Glutamatergic neuron (in vitro differentiated cells): Measurements from ENCODE around the gene POLE. TPM values are rescaled to one million over a fixed set of nuclear protein-coding genes. Genes with fewer than 3 reads are reported as not detected.

Source experiments
- DNase-seq: peaks from one replicate; pipeline ENCODE4 v3.0.0; 2022
- H3K27ac Mint-ChIP-seq: one replicate; pipeline ENCODE4 v1.8.0; 2020; ENCODE audit warnings: mild to moderate bottlenecking, mixed read lengths, inconsistent platforms; ENCODE audit not compliant: unreplicated experiment
- H3K27me3 Mint-ChIP-seq: one replicate; pipeline ENCODE4 v1.8.0; 2020; ENCODE audit warnings: mild to moderate bottlenecking, moderate library complexity, mixed read lengths, inconsistent platforms; ENCODE audit not compliant: unreplicated experiment
- H3K36me3 Mint-ChIP-seq: one replicate; pipeline ENCODE4 v1.8.0; 2020; ENCODE audit warnings: mild to moderate bottlenecking, mixed read lengths, inconsistent platforms; ENCODE audit not compliant: unreplicated experiment
- H3K4me1 Mint-ChIP-seq: one replicate; pipeline ENCODE4 v1.8.0; 2020; ENCODE audit warnings: mild to moderate bottlenecking, low read depth, mixed read lengths, inconsistent platforms; ENCODE audit not compliant: unreplicated experiment
- H3K4me3 Mint-ChIP-seq: one replicate; pipeline ENCODE4 v1.8.0; 2020; ENCODE audit warnings: mild to moderate bottlenecking, mixed read lengths, inconsistent platforms; ENCODE audit not compliant: unreplicated experiment
- H3K9me3 Mint-ChIP-seq: one replicate; pipeline ENCODE4 v1.8.0; 2020; ENCODE audit warnings: mild to moderate bottlenecking, moderate library complexity, mixed read lengths, inconsistent platforms; ENCODE audit not compliant: unreplicated experiment
- CTCF ChIP-seq: fragments of 200-600 bp; sonication (generic); IDR thresholded peaks from one replicate; pipeline ENCODE4 v1.5.0; 2021; ENCODE audit not compliant: partially characterized antibody, unreplicated experiment
- total RNA-seq: library from RNA; stranded (reverse); fragmentation: NEBNext Ultra II Directional; extraction: Animal tissue kit (Norgen Biotek cat#: 25700); gene quantifications from one replicate; pipeline ENCODE4 v1.2.1, GENCODE V29; 2021; ENCODE audit not compliant: unreplicated experiment

The POLE gene
- total RNA-seq, 1 donor from 2014 or later, result 38.6 TPM

- DNase-seq, result no peak
- peaks cover 3% of the 10 kb centered on the region for H3K9me3 Mint-ChIP-seq
- peaks cover 9% of the 10 kb centered on the region for H3K4me1 Mint-ChIP-seq
- TF ChIP-seq CTCF, result no peak
- H3K27ac Mint-ChIP-seq, result peak overlapping the region; percentile 14
- peak overlapping the region; percentile 81 for H3K4me3 Mint-ChIP-seq
- H3K36me3 Mint-ChIP-seq, result no peaks in the 10 kb centered on the region
- no peaks in the 10 kb centered on the region for H3K27me3 Mint-ChIP-seq
Measured at GRCh38 chr12:132690112-132690511, 3.0 kb upstream of the POLE start.

GRCh38 chr12:132689227-132689626 lies 2.1 kb upstream of the POLE start:
- Mint-ChIP-seq H3K9me3 (peaks cover 3% of the 10 kb centered on the region), H3K4me1 (peaks cover 9% of the 10 kb centered on the region), H3K27me3 (no peaks in the 10 kb centered on the region), H3K4me3 (peak overlapping the region; percentile 81), H3K27ac (no peak overlapping the region), H3K36me3 (no peaks in the 10 kb centered on the region)
- no peak for DNase-seq
- no peak for TF ChIP-seq CTCF

- H3K27ac Mint-ChIP-seq, result no peak overlapping the region
- no peak for TF ChIP-seq CTCF
- H3K27me3 Mint-ChIP-seq, result no peaks in the 10 kb centered on the region
- H3K4me3 Mint-ChIP-seq, result no peak overlapping the region
- peaks cover 5% of the 10 kb centered on the region for H3K9me3 Mint-ChIP-seq
- no peaks in the 10 kb centered on the region for H3K36me3 Mint-ChIP-seq
- peaks cover 7% of the 10 kb centered on the region for H3K4me1 Mint-ChIP-seq
- DNase-seq, result no peak
Measured at GRCh38 chr12:132686825-132687210, 324 bp downstream of the POLE start.

GRCh38 chr12:132685400-132685799 lies 1.7 kb downstream of the POLE start:
- Mint-ChIP-seq H3K9me3 (peaks cover 5% of the 10 kb centered on the region), H3K27me3 (no peaks in the 10 kb centered on the region), H3K4me3 (peak overlapping the region; percentile 30), H3K36me3 (no peaks in the 10 kb centered on the region), H3K4me1 (peaks cover 5% of the 10 kb centered on the region), H3K27ac (no peak overlapping the region)
- no peak for DNase-seq
- no peak for TF ChIP-seq CTCF

- H3K27ac Mint-ChIP-seq, result no peak overlapping the region
- peaks cover 8% of the 10 kb centered on the region for H3K36me3 Mint-ChIP-seq
- no peak overlapping the region for H3K4me3 Mint-ChIP-seq
- no peak for DNase-seq
- H3K9me3 Mint-ChIP-seq, result no peaks in the 10 kb centered on the region
- peaks cover 4% of the 10 kb centered on the region for H3K27me3 Mint-ChIP-seq
- H3K4me1 Mint-ChIP-seq, result no peaks in the 10 kb centered on the region
- no peak for TF ChIP-seq CTCF
Measured at GRCh38 chr12:132677492-132677891, 9.7 kb downstream of the POLE start.
